HL-60 (cell line): ENCODE results near the gene CD82.

Experiments
- DNase-seq, 2 experiments: peaks; one replicate each; pipeline ENCODE4 v3.0.0-alpha.2; 2010 to 2020; ENCODE audit warnings: low read depth in 1 of 2, low spot score in 1 of 2
- H3K27ac ChIP-seq: fragments of 250-450 bp; sonication (Bioruptor Pico); replicated peaks from 2 replicates; pipeline ENCODE4 v1.5.1; 2020; ENCODE audit warnings: mild to moderate bottlenecking, moderate library complexity
- H3K27me3 ChIP-seq: fragments of 250-450 bp; sonication (Bioruptor Pico); 2 replicates; pipeline ENCODE4 v1.5.1; 2021; ENCODE audit warnings: mild to moderate bottlenecking, moderate library complexity; ENCODE audit not compliant: insufficient read depth, poor library complexity, severe bottlenecking
- H3K4me3 ChIP-seq: replicated peaks from 2 replicates; pipeline ENCODE4 v1.5.1; 2011; ENCODE audit warnings: mild to moderate bottlenecking, control low read depth, low read length; ENCODE audit not compliant: insufficient read depth
- GABPA ChIP-seq: IDR thresholded peaks from 2 replicates; pipeline ENCODE4 v1.6.1; 2012; ENCODE audit warnings: low read depth
- POLR2AphosphoS5 ChIP-seq: IDR thresholded peaks from 2 replicates; pipeline ENCODE4 v1.6.1; 2012; ENCODE audit warnings: low read depth
- SPI1 ChIP-seq: IDR thresholded peaks from 2 replicates; pipeline ENCODE4 v1.6.1; 2012; ENCODE audit warnings: low read depth, mild to moderate bottlenecking, borderline replicate concordance
- TF ChIP-seq, protein P1 (sequence below): IDR thresholded peaks from 2 replicates; pipeline ENCODE4 v1.6.1; 2012; ENCODE audit warnings: low read depth; ENCODE audit not compliant: insufficient replicate concordance
- TF ChIP-seq, protein P2 (sequence below): IDR thresholded peaks from one replicate; pipeline ENCODE4 v1.5.1; 2011; ENCODE audit warnings: low read length, control low read depth, inconsistent platforms; ENCODE audit not compliant: insufficient read depth

Gene CD82

DNA sequence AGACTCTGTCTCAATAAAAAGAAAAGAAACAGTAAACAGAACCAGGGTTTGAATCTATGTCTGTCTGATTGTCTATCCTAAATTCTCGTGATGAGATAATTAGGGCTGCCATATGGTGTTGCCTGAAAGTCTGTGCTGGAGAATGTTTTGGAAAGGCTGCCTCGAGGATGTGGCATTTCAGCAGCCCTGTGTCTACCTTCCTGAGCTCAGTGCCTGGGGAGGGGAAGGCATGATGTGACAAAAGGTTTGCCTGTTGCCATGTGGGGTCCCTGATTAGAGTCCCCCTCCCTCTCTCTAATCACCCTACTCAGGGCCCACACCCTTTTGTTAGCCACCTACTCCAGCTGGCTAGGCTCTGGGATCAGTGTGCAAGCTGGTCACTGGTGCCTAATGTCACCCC is 15.2 kb downstream of the CD82 start:
- Histone ChIP-seq H3K27me3 (no peaks in the 10 kb centered on the region), H3K27ac (no peak overlapping the region), H3K4me3 (no peak overlapping the region)
- no peak for DNase-seq
- TF ChIP-seq, protein P1, sequence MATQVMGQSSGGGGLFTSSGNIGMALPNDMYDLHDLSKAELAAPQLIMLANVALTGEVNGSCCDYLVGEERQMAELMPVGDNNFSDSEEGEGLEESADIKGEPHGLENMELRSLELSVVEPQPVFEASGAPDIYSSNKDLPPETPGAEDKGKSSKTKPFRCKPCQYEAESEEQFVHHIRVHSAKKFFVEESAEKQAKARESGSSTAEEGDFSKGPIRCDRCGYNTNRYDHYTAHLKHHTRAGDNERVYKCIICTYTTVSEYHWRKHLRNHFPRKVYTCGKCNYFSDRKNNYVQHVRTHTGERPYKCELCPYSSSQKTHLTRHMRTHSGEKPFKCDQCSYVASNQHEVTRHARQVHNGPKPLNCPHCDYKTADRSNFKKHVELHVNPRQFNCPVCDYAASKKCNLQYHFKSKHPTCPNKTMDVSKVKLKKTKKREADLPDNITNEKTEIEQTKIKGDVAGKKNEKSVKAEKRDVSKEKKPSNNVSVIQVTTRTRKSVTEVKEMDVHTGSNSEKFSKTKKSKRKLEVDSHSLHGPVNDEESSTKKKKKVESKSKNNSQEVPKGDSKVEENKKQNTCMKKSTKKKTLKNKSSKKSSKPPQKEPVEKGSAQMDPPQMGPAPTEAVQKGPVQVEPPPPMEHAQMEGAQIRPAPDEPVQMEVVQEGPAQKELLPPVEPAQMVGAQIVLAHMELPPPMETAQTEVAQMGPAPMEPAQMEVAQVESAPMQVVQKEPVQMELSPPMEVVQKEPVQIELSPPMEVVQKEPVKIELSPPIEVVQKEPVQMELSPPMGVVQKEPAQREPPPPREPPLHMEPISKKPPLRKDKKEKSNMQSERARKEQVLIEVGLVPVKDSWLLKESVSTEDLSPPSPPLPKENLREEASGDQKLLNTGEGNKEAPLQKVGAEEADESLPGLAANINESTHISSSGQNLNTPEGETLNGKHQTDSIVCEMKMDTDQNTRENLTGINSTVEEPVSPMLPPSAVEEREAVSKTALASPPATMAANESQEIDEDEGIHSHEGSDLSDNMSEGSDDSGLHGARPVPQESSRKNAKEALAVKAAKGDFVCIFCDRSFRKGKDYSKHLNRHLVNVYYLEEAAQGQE: no peak

DNA sequence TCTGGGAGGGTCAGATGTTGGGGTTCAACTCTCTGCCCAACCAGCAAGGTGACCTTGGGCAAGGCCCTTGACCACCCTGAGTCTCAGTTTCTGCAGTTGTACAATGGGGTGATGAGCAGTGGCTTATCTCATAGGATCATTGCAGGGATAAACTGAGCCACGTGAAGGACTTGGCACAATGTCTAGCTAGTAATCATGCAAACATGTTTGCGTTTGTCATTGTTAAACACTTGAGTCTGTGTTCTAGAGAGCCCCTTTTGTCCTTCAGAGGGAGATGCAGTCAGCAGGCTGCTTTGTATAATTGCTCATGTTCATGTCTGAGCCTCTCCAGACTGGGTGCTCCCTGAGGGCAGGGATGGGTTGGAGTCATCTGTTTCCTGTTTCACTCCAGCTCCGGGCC is 15.8 kb downstream of the CD82 start:
- no peak for DNase-seq
- Histone ChIP-seq H3K27ac (no peak overlapping the region), H3K27me3 (no peaks in the 10 kb centered on the region), H3K4me3 (no peak overlapping the region)
- TF ChIP-seq GABPA (no peak), SPI1 (no peak), POLR2AphosphoS5 (no peak)
- TF ChIP-seq, protein P1: no peak
- TF ChIP-seq, protein P2, sequence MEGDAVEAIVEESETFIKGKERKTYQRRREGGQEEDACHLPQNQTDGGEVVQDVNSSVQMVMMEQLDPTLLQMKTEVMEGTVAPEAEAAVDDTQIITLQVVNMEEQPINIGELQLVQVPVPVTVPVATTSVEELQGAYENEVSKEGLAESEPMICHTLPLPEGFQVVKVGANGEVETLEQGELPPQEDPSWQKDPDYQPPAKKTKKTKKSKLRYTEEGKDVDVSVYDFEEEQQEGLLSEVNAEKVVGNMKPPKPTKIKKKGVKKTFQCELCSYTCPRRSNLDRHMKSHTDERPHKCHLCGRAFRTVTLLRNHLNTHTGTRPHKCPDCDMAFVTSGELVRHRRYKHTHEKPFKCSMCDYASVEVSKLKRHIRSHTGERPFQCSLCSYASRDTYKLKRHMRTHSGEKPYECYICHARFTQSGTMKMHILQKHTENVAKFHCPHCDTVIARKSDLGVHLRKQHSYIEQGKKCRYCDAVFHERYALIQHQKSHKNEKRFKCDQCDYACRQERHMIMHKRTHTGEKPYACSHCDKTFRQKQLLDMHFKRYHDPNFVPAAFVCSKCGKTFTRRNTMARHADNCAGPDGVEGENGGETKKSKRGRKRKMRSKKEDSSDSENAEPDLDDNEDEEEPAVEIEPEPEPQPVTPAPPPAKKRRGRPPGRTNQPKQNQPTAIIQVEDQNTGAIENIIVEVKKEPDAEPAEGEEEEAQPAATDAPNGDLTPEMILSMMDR: no peak

DNA sequence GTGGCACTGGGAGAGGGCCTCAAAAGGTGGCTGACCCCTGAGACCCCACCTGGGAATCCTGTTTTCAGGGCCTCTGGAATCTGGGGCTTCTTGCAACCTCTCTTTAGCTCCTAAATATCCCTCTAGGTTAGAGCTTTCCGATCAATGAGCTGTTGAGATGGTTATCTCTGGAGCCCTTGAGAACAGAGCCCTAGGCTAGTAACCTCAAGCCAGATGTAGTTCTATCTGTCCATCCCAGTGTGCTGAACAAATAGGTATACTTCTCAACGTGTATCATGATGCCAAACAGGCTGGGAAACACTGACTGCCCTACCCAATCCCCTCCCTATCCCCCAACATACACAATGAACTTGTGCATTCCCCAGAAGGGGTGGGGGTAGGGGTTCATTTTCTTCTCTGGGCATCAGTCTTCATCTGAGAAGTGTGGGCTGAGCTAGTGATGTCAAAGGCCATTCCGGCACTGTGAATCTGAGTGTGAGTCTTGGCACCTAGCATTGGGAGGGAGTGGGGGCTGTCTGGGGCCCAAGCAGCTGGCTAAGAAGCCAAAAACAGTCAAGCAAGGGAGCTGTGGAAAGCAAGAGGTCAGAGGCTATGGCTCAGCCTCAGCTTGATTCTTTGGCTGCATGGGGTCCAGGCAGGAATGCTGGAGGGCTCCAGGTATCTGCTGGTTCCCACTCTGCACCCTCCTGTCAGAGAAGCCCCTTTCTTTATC is 17.3 kb downstream of the CD82 start:
- Histone ChIP-seq H3K27me3 (no peaks in the 10 kb centered on the region), H3K27ac (no peak overlapping the region), H3K4me3 (no peak overlapping the region)
- no peak for TF ChIP-seq GABPA
- TF ChIP-seq SPI1: no peak
- TF ChIP-seq, protein P2: no peak
- TF ChIP-seq POLR2AphosphoS5: no peak
- TF ChIP-seq, protein P1: no peak
- DNase-seq: no peak
